ENCODE data around the gene DTX3L.

Gene DTX3L

DNA sequence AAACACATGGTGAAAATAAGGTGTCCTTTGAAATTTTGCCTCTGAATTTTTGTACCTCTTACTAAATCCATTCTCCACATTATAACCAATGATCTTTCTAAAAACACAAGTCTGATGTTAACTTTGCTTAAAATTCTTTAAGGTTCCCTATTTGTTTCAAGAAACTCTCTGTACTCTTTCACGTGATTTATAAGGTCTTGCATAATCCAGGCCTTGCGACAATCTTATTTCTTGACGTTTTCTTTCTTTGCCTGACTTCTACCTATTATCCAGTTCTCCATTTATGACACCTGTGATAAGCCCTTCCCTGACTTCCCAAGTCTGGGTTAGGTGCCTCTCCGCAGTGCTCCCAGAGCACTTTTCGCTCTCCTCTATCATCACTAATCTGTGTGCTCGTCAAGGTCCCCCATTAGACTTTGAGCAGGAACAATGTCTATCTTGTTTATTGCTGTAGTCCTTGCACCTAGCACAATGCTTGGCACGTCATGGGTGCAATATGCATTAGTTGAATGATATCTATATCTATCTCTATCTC is 25.1 kb upstream of the DTX3L start:
- POLR2A ChIA-PET, result no interaction called here
- CTCF ChIA-PET, result no interaction called here
- no peak for TF ChIP-seq FOXA1 (IDR thresholded peaks at IDR 0.05)
- TF ChIP-seq ZNF384 (IDR thresholded peaks at IDR 0.05), result no peak
- TF ChIP-seq ELF4 (IDR thresholded peaks at IDR 0.05), result no peak
- TF ChIP-seq BHLHE40 (IDR thresholded peaks at IDR 0.05; ENCODE audit: borderline replicate concordance), result no peak
- TF ChIP-seq FOXK2 (IDR thresholded peaks at IDR 0.05), result no peak
- no peak for TF ChIP-seq CTBP1 (IDR thresholded peaks at IDR 0.05; ENCODE audit: borderline replicate concordance)
- no peak for TF ChIP-seq HDGF (IDR thresholded peaks at IDR 0.05; ENCODE audit: borderline replicate concordance)
- DNase-seq (ENCODE audit: extremely low spot score), result no peak

DNA sequence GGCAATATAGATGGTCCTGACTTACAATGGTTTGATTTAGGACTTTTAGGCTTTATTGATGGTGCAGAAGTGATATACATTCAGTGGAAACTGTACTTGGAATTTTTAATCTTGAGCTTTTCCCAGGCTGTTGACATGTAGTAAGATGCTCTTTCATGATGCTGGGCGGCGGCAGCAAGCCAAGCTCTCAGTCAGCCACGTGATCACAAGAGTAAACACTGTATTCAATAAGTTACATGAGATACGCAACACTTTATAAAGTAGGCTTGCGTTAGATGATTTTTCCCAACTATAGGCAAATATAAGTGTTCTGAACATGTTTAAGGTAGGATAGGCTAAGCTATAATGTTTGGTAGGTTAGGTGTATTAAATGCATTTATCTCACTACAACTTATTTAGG is 18.0 kb upstream of the DTX3L start:
- POLR2A ChIA-PET, result no interaction called here
- CTCF ChIA-PET, result no interaction called here
- TF ChIP-seq ELF4 (IDR thresholded peaks at IDR 0.05) (no peak), SUZ12 (IDR thresholded peaks at IDR 0.05) (no peak), ZNF384 (IDR thresholded peaks at IDR 0.05) (no peak), TARDBP (IDR thresholded peaks at IDR 0.05) (no peak), SP1 (IDR thresholded peaks at IDR 0.05) (no peak), FOXM1 (IDR thresholded peaks at IDR 0.05; ENCODE audit: borderline replicate concordance) (no peak), ARNT (IDR thresholded peaks at IDR 0.05) (no peak), HDGF (IDR thresholded peaks at IDR 0.05; ENCODE audit: borderline replicate concordance) (no peak), CTBP1 (IDR thresholded peaks at IDR 0.05; ENCODE audit: borderline replicate concordance) (no peak), FOXK2 (IDR thresholded peaks at IDR 0.05) (no peak), L3MBTL2 (conservative IDR thresholded peaks at IDR 0.05) (no peak), NFRKB (IDR thresholded peaks at IDR 0.05) (no peak), FOXA1 (IDR thresholded peaks at IDR 0.05) (no peak), BHLHE40 (IDR thresholded peaks at IDR 0.05; ENCODE audit: borderline replicate concordance) (no peak), LEF1 (IDR thresholded peaks at IDR 0.05; ENCODE audit: borderline replicate concordance) (no peak)
- TF ChIP-seq, protein P1, sequence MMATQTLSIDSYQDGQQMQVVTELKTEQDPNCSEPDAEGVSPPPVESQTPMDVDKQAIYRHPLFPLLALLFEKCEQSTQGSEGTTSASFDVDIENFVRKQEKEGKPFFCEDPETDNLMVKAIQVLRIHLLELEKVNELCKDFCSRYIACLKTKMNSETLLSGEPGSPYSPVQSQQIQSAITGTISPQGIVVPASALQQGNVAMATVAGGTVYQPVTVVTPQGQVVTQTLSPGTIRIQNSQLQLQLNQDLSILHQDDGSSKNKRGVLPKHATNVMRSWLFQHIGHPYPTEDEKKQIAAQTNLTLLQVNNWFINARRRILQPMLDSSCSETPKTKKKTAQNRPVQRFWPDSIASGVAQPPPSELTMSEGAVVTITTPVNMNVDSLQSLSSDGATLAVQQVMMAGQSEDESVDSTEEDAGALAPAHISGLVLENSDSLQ (IDR thresholded peaks at IDR 0.05), result no peak
- no peak for DNase-seq (ENCODE audit: extremely low spot score)

DNA sequence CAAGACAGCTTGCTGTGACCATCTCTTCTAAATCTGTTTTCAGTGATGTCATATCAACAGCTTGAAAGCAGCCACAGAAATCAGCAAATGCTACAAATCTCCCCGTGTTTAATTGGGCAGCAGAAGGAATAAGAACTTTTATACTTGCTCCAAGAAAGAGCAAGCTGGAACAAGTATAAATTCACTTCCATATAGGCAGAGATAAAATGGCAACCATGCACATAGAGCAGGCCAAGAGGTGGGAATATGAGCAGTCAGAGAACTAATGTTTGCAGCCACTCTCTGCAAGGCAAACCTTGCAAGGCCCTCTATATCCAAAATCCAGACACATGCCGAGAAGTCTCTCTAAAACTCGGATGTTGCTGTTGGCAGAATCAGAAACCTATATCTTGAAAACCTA is 16.1 kb upstream of the DTX3L start:
- POLR2A ChIA-PET, result no interaction called here
- CTCF ChIA-PET, result no interaction called here
- DNase-seq (ENCODE audit: extremely low spot score), result no peak
- TF ChIP-seq SUZ12 (IDR thresholded peaks at IDR 0.05) (no peak), BHLHE40 (IDR thresholded peaks at IDR 0.05; ENCODE audit: borderline replicate concordance) (no peak), ZNF384 (IDR thresholded peaks at IDR 0.05) (no peak), CTBP1 (IDR thresholded peaks at IDR 0.05; ENCODE audit: borderline replicate concordance) (no peak), ARNT (IDR thresholded peaks at IDR 0.05) (no peak), HDGF (IDR thresholded peaks at IDR 0.05; ENCODE audit: borderline replicate concordance) (no peak), FOXM1 (IDR thresholded peaks at IDR 0.05; ENCODE audit: borderline replicate concordance) (no peak), LEF1 (IDR thresholded peaks at IDR 0.05; ENCODE audit: borderline replicate concordance) (no peak), FOXA1 (IDR thresholded peaks at IDR 0.05) (no peak), SP1 (IDR thresholded peaks at IDR 0.05) (no peak), TARDBP (IDR thresholded peaks at IDR 0.05) (no peak)
- TF ChIP-seq, protein P1 (IDR thresholded peaks at IDR 0.05), result no peak

DNA sequence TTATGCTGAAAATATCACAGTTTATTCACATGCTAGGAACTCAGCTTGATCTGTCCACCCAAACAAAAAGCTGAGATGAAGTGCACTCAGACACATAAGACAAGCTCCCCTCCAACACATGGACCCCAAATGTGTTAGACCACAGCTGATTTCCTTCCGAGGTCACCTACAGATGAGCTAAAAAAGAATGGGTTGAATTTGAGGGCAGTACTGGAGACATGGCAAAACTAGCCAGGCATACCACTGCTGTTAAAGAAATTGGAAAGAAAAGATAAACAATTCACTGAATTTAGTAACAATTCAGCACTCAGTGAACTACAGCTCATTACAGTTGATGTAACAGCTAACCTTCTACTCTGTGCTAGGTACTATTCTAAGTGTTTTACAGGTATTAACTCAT is 15.5 kb upstream of the DTX3L start:
- POLR2A ChIA-PET, result no interaction called here
- no peak for DNase-seq (ENCODE audit: extremely low spot score)
- CTCF ChIA-PET, result no interaction called here
- no peak for TF ChIP-seq CTBP1 (IDR thresholded peaks at IDR 0.05; ENCODE audit: borderline replicate concordance)
- no peak for TF ChIP-seq L3MBTL2 (conservative IDR thresholded peaks at IDR 0.05)
- TF ChIP-seq TARDBP (IDR thresholded peaks at IDR 0.05), result no peak
- no peak for TF ChIP-seq FOXK2 (IDR thresholded peaks at IDR 0.05)
- no peak for TF ChIP-seq ELF4 (IDR thresholded peaks at IDR 0.05)
- no peak for TF ChIP-seq FOXM1 (IDR thresholded peaks at IDR 0.05; ENCODE audit: borderline replicate concordance)
- TF ChIP-seq NFRKB (IDR thresholded peaks at IDR 0.05), result no peak
- TF ChIP-seq ZNF384 (IDR thresholded peaks at IDR 0.05), result no peak
- TF ChIP-seq BHLHE40 (IDR thresholded peaks at IDR 0.05; ENCODE audit: borderline replicate concordance), result no peak
- TF ChIP-seq, protein P1 (IDR thresholded peaks at IDR 0.05), result no peak
- TF ChIP-seq HDGF (IDR thresholded peaks at IDR 0.05; ENCODE audit: borderline replicate concordance), result no peak
- no peak for TF ChIP-seq FOXA1 (IDR thresholded peaks at IDR 0.05)

DNA sequence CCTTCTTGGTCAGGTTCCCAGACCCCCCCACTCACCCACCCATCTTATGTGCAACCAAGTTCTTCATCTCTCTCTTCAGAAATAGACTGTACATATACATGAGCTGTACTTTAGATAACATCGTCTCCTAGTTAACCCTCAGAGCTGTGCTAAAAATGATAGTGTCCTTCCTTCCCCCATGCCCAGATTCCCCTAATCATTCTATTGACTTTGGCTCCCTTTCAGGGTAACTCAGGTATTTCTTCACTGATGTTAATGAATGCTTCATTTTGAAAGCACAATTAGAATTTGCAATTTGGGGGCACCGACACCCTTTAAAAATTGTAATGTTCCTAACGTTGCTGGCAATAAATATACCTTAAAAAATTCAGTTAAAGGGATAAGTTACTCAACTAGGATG is 11.0 kb upstream of the DTX3L start:
- TF ChIP-seq LEF1 (IDR thresholded peaks at IDR 0.05; ENCODE audit: borderline replicate concordance) (no peak), L3MBTL2 (conservative IDR thresholded peaks at IDR 0.05) (no peak), SP1 (IDR thresholded peaks at IDR 0.05) (no peak), NFRKB (IDR thresholded peaks at IDR 0.05) (no peak), ARNT (IDR thresholded peaks at IDR 0.05) (no peak), FOXK2 (IDR thresholded peaks at IDR 0.05) (no peak), ZNF384 (IDR thresholded peaks at IDR 0.05) (no peak)
- TF ChIP-seq, protein P1 (IDR thresholded peaks at IDR 0.05), result no peak
- POLR2A ChIA-PET, result no interaction called here
- no peak for DNase-seq (ENCODE audit: extremely low spot score)
- CTCF ChIA-PET, result no interaction called here
